HG02852 (cell line): ENCODE measurements around the gene ALDOA.

Experiments
- ATAC-seq: cut with Tn5 transposase; IDR thresholded peaks from one replicate; pipeline ENCODE4 v1.9.1; 2021; ENCODE audit warnings: mild to moderate bottlenecking, moderate library complexity; ENCODE audit not compliant: unreplicated experiment

Gene ALDOA

GRCh38 chr16:30088832-30089624, 23.5 kb downstream of the ALDOA start:
- no peak for ATAC-seq

GRCh38 chr16:30090610-30091331, 25.2 kb downstream of the ALDOA start:
- ATAC-seq, result no peak

GRCh38 chr16:30091474-30092372, 26.2 kb downstream of the ALDOA start, which contains the start of gene TBX6:
Gene TBX6, minus strand, starts transcription at chr16:30091924. Its CDS starts 731 bp downstream, at chr16:30091193.
- ATAC-seq, result peak; percentile 62

GRCh38 chr16:30092373-30093010, 26.9 kb downstream of the ALDOA start:
- peak; percentile 38 for ATAC-seq

GRCh38 chr16:30094541-30095165, 29.1 kb downstream of the ALDOA start:
- ATAC-seq, result no peak

GRCh38 chr16:30095166-30096078, 29.9 kb downstream of the ALDOA start:
- ATAC-seq, result no peak

GRCh38 chr16:30096105-30096861, 30.7 kb downstream of the ALDOA start, which contains the start of gene YPEL3:
Gene YPEL3, minus strand, starts transcription at chr16:30096213. Its CDS starts 731 bp downstream, at chr16:30095482.
- peak; percentile 42 for ATAC-seq

GRCh38 chr16:30096862-30097563, 31.5 kb downstream of the ALDOA start:
- ATAC-seq, result no peak

GRCh38 chr16:30104090-30104489, 38.5 kb downstream of the ALDOA start:
- no peak for ATAC-seq

GRCh38 chr16:30104492-30104891, 38.9 kb downstream of the ALDOA start:
- no peak for ATAC-seq

- no peak for ATAC-seq
Measured at GRCh38 chr16:30108059-30108850, 42.7 kb downstream of the ALDOA start.

- ATAC-seq, result no peak
Measured at GRCh38 chr16:30110661-30111060, 45.1 kb downstream of the ALDOA start.

GRCh38 chr16:30112197-30113030, 46.9 kb downstream of the ALDOA start:
- no peak for ATAC-seq

- no peak for ATAC-seq
Measured at GRCh38 chr16:30113031-30113710, 47.6 kb downstream of the ALDOA start, which contains the start of gene GDPD3. Gene GDPD3, minus strand, starts transcription at chr16:30113537. Its CDS starts 59 bp downstream, at chr16:30113478.

- no peak for ATAC-seq
Measured at GRCh38 chr16:30113711-30114333, 48.3 kb downstream of the ALDOA start.
